Embryonic facial prominence (tissue), 1 donor: Measurements from ENCODE around the gene NMUR1.

ENCODE experiments used
- DNase-seq: peaks from one replicate; pipeline ENCODE4 v3.0.0-alpha.2; 2016; ENCODE audit errors: extremely low spot score

The NMUR1 gene

DNA sequence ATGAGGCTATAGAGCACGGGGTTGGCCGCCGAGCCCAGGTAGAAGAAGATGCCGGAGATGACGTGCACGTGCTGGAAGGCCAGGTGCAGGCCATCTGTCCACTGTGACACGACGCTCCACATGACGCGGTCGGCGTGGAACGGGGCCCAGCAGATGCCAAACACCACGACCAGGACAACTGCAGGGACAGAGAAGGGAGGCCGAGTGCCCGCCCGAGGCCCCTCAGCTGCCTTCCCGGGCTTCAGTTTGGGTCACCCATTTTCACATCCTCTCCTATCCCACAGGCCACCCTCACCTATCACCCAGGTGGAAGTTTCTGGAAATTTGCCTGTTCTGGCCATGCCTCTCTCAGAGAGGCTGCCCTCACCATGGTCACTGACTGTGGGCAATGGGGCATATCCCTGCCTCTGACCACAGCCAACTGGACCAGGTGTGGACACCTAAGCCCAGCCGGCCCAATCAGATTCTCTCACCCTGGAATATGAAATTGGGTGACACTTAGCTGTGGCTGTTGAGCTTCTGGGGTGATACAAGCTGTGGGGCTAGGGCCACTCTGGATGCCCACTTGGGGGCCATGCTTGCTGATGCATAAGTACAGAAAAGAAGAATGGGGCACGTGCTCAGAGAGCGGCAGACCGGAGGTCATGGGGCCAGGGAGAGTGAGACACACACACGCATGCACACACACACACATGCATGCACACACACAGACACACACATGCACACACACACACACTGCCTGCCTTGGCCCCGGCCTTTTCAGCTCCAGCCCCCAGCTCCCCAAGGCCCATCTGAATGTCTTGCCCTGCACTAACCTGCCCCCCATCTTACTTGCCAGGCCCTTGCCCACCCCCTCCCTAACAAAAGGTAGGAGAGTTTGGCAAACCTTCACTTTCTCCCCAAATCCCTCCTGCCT is 4.7 kb downstream of the NMUR1 start:
- DNase-seq, result no peak

DNA sequence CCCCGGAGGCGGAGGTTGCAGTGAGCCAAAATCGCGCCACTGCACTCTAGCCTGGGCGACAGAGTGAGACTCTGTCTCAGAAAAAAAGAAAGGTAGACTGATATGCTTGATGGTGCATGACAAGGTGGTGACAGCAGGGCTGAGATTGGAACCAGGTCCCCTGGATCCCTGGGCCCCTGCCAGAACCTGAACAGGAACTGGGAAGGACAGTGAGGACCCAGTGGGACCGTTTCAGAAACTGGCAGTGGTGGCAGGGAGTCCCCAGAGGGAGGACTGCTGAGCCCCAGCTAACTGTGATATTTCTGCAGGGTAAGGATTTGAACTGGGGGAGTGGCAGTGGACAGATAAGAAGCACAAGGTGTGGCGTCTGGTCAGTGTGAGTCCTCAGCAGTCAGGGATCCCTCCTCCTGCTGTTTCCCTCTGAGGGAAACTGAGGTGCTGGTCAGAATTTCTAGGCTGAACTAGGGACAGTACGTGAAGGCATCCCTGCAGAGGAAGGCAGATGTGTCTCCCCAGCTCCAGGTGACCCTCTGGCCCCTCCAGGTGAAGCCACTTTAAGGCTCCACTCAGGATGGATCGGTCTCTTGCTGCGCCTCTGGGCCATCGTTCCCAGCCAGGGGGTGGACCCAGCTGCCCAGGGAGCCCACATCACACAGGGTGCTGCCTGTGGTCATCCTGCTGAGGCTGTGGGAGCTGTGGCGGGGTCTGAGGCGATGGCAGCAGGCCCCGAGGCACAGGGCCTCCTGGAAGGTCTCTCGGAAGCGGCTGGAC is 5.6 kb downstream of the NMUR1 start:
- DNase-seq, result no peak

DNA sequence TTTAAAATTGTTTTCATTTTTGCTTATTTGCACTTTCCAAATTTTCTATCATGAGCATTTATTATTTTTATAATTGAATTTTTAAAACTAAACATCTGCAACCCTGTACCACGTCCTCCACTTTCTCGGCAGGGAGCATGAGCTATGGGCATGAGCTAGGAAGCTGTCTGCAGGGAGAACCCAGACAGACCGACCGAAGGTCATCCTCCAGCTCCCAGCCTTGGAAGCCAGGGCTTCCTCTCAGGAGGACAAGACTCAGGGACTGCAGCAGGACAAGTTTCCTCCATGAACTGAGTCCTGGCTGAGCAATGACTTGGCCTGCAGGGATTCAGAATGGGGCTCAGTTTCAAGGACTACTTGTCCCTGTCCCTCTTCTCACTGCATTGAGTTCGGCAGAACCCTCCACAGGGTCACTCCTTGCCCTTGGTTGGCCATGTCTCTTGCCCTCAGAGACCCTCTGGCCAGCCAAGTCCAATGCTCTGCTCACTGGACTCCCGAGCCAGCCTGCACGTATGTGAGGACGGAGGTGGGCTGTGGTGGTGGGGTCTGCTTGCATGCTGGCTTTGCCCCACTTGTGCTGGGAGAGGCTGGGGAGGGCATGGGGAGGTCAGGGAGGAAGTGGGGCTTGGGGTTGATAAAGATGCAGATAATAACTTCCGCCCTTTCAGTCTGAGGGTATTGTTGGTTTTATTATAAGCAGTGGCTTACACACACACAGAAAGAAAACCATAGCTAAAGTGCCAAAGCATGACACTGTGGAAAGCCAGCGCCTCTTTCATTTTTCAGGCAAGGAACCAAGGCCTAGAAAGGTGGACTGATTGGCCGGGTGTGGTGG is 6.6 kb downstream of the NMUR1 start:
- no peak for DNase-seq

DNA sequence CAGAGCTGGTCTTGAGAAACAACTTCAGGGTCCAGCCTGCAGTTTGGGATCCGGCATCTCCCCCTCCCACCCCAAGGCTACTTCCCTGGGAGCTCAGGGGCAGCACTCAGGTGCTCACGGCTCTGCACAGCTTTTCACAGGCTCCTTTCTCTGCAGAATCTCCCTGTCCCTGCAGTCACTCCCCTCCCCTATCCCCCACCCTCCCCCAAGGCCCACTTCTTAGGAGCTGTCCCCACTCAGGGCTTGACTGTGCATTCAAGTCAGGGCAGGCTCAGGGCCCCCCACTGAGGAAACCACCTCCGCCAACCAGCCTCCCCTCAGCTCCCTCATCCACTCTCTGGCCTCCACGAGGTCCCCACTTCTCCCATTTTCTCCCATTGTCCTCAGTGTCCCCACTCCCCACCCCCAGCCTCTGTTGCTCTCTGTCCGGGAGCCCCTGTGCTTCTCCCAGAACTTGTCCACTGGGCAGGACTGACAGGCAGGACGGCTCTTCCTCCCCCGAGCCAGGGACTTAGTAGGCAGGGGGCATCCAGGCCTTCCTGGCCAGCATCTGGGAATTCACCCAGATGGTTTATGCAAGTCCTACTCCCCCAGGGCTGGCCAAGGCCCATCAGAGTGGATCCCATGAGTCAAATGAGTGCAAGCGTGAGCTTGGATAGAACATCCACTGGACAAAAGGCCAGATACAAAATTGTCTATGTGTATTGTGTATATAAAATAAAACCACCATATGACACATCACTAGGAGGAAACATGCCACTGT is 7.6 kb downstream of the NMUR1 start:
- DNase-seq, result no peak

DNA sequence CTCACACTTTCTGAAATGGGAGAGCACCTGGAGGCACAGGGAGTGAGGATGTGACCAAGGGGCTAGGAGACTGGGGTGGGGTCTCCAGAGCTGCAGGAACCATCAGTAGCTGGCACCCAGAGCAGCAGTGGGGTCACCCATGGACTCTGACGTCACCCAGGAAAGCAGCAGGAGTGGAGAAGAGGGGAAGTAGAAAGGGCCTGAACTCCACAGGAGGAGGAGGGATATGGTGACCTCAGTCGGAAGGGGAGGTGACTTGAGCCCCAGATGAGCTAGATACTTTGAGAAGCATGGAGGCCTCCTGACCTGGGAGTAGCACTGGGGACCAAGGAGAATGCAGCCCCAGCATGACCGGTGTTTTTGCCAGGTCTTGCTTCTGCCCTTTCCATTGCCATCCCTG is 8.8 kb downstream of the NMUR1 start:
- DNase-seq, result no peak

DNA sequence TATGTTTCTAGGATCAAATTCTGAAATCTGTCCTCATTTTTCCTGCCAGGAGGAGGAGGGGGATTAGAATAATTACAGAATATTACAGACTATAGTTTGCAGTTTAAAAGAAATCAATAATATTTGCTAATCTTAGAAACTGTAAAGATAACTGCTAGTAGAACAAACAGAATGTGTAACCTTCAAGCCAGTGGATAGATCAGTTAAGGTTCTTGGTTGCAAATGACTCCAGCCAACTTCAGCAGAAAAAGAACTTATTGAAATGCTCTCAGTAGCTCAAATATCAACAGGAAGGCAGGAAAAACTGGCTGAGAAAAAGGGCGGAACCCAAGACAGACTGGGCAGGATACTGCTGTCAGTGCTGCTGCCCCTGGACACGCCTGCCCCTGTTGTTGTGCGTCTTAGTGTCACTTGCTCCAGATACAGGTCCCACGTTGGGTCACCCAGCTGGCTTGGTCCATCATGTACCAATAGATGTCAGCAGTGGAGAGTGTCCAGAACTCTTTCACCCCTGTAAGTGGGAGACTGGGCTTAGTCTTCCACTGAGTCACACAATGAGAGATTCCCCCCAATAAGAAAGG is 10.2 kb downstream of the NMUR1 start:
- DNase-seq, result no peak

DNA sequence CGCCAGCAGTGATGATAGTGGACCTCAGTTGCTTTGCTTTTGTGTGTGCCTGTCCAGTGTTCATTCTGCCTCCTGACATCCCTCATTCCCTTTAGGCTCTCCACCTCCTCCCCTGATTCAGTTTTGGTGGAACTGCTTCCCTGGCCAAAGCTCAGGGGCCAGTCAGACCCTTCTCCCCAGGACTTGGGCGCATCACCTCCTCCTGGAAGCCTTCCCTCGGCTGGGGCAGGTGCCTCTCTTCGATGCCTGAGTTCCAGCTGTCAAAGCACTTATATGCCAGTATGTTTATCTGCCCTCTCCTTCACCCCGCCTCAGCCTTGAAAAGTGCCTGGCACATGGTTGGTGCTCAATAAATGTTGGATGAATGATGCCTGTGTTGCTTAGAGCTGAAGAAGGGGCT is 11.5 kb downstream of the NMUR1 start:
- no peak for DNase-seq

DNA sequence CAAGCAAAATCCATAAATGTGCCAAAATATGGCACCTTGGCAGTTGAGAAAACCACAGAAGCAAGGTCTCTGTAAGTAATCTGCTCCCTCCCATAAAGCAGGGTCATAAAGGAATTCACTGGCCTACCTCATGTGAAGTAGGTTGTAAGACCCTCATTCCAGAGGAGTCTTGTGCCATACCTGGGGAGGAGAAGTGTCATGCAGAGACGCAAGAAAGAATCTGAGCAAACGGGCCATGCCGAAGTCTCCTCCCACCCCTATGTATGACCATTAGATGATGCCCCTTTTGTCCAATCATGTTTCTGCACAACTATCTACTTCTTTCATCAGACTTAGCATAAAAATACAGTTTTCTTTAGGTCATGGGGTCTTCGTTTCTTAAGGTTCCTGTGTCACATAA is 14.6 kb downstream of the NMUR1 start:
- DNase-seq, result no peak

DNA sequence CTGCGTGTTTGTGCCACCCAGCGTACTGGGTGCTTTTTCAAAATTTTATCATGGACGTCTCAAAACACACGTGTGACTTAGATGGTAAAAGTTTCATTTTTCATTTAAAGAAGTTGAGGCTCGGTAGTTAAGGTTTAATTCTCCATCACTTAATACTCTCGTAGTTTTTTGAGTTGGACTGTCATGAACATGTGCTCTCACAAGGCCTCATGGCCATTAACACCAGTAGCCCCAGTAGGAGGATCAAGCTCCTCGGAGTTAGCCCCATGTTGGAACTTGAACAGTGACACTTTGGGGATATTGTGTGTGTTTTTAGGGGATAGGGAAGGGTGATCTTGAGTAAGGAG is 15.3 kb downstream of the NMUR1 start:
- DNase-seq, result no peak

DNA sequence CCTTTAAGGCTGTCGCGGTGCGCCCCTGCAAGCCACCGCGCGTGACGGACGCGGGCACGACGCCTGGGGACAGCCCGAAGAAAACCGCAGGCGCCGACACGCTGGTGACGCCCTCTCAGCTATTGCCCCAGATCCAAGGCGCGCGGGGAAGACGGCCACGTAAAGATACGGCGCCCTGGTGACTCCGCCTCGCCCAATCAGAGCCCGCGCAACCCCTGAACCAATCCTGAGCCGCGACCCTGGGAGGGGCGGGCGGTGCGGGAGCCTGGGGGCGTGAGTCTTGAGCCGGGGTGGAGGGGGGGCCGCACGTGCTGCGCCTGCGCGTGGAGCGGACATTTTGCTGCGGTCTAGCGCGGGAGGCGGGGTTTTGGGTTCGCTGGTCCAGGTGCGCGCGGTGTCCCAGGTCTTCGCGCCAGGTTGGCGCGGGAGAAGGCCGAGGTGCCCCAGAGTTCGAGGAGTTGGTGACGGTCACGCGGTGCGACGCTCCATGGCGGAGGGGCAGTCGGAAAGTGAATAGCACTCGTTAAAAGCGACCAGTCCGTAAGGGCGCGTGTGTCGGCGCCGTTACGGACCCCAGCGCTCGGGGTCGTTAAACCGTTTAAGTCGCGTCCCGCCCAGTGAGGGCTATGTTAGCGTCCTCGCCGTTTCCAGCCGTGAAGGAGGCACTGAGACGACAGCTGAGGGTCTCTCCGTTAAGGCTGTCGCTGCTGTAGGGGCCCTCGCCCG is 15.9 kb downstream of the NMUR1 start:
- DNase-seq, result peak; percentile 93

DNA sequence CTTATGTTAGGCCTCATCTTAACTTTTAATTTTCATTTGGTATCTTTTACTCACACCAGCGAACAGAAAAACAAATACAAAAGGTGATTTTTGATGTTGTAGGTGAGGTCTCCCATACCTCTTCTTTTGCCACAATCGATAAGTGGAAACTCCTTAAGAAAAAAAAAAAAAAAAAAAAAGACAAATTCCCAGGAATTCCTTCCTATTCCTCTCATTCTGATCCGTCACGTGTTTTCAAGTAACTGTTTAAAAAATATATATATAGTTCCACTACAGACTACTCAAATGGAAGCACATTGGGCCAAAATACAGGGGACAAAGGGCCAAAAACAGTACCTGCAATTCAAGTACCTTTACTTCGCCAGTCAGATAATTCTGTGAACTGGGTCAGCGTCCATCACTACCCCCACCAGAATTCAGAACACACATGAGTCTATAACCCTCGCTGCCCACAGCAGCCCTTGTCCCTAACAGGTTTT is 16.5 kb downstream of the NMUR1 start:
- no peak for DNase-seq

DNA sequence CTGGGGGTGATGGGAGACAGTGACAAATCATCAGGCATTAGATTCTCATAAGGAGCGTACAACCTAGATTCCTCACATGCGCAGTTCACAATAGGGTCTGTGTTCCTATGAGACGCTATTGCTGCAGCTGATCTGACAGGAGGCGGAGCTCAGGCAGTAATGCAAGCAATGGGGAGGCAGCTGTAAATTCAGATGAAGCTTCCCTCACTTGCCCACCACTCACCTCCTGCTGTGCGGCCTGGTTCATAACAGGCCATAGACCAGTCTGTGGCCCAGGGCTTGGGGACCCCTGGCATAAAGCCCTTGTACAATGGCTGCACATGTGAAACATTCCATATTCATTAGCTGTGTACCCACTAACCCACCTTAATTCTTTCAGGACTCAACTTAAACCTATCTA is 18.0 kb downstream of the NMUR1 start:
- no peak for DNase-seq

DNA sequence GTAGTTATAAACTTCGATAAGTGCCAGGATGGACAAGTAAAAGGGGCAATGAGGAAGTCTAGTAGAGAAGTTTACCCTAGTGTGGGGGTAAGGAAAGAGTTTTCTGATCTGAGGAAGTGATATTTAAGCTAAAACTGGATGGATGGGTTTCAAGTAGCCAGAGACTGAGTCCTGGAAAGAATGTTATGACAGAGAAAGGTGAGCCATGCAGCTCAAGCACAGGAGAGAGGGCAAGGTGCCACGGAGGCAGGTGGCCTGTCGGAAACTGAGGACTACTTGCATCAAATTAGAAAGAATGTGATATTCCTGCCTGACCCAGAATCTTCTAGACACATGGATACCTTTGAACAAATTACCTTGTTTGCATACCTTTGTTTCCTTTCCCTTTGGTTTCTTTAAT is 26.5 kb downstream of the NMUR1 start:
- DNase-seq, result no peak

DNA sequence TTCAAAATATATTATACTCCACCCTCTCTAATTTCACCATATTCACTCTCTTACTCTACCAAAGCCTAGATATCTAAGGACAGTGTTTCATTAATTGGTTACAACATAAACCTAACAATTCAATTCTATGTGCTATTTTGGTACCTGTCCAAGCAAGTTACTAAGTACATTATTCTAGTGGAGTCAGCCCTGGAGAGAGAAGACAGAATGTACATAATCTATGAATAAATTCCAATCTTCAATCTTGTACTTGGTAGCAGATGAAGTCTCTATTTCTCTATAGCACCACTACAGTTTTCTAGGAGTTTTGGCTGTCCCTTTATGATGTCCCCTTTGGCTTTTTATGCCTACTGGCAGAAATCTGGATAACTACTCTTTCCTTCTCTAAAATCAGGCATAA is 27.6 kb downstream of the NMUR1 start:
- no peak for DNase-seq

DNA sequence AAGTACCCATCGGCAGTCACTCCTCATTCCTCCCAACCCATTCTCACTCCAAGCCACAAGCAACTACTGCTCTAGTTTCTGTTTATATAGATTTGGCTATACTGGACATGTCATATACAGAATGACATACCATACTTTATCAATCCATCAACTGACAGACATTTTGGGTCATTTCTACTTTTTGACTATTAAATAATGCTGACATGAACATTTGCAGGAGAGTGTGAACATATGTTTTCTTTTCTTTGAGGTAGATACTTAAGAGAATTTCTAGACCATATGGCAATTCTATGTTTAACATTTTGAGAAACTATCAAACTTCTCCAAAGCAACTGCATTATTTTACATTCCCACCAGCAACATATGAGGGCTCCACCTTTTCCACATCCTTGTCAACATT is 32.6 kb downstream of the NMUR1 start:
- no peak for DNase-seq

DNA sequence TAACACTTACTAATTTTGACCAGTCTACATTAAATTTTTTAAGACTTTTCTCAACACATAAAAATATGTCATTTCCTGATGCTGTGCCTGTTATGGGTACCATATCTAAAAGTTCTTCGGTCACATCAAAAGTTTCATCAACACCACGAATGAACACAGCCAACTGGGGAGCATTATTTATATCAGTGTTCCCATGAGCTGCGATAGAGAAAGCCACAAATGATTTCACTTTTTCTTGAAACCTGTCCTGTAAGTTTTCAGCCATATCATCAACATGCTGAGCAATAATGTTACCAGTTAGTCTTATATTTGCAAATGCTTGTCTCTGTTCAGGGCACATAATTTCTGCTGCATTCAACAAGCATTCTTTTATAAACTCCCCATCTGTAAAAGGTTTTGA is 35.6 kb downstream of the NMUR1 start:
- DNase-seq, result no peak

DNA sequence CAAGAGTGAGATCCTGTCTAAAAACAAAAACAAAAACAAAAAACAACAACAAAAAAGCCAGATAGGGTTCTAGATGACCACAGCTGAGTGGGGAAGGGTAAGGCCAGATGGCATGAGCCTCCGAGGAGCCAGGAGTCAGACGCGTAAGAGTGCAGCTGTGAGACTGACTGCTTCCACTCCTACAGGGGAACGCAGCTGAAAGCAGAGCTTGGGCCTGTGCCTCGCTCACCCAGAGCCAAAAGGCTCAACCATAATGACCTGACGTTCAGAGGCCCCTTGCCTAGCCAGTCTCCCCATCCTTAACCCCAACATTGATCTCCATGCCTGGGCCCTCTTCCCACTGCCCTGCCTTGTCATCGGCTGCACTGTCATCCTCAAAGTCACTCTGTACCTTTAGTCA is 39.4 kb downstream of the NMUR1 start:
- DNase-seq, result no peak

DNA sequence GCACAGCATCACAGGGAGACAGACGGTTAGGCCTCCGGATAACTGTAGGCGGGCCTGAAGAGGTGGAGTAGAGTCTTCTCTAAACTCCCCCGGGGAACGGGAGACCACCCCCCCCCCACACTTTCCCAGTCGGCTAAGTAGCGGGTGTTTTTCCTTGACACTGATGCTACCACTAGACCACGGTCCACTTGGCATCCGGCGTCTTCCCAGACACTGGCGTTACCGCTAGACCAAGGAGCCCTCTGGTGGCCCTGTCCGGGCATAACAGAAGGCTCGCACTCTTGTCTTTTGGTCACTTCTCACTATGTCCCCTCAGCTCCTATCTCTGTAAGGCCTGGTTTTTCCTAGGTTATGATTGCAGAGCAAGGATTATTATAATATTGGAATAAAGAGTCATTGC is 40.3 kb downstream of the NMUR1 start:
- DNase-seq, result no peak

DNA sequence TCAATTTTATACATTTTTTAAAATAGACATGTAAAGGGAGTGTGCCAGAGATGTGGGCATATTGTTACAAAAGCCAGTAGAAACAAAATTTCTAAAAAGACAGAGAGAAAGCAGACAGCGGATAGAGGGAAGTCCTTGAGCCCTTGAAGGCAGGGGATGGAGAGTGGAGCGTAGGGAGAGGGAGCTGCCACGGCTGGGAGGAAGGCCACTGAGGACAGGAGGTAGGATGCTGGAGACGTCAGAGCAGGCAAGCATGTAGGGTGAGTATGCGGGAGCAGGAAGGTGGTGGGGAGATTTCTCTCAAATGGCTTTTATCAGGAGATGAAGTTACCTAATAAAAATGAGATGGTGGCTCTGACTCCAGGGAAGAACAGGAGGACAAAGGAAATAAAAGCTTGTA is 41.9 kb downstream of the NMUR1 start:
- no peak for DNase-seq

DNA sequence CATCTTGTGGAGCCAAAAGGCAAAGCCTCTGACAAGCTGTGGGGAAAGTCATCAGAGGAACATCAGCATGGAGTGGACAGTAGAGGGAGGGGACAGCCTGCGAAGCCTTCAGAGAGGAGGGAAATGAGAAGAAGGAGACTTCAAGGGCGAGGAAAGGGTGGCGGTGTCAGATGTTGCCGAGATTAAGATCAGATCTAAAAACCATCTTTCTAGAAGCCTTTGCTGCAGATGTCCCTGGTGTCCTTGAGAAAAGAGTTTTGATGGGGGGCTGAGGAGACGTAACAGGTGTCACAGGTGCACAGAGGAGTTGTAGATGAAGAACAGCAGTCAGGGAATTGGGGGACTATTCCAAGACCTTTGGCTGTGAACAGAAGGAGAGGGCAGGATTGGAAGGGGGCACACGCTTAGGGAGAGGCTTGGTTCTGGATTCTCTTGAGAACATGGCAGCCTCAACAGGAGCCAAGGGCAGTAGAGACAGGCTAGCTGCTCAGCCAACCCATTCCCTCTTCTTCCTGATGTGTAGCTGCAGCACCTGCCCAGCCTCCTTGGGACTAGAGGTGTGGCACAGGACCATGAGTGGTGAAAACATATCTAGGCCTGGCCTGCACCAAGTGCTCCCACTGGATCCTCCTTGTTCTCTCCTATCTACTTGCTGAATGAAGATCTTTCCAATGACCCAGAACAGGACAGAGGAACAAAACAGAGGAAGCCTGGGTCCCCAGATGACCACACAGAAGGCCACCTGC is 43.2 kb downstream of the NMUR1 start:
- DNase-seq, result no peak
